H9 (cell line): ENCODE measurements around the gene BCL2L1. TPM values are rescaled to one million over a fixed set of nuclear protein-coding genes. Genes with fewer than 3 reads are reported as not detected.

Experiments used
- DNase-seq: peaks from one replicate; pipeline ENCODE4 v3.0.0-alpha.2; 2017
- H2AFZ ChIP-seq: one replicate; pipeline ENCODE4 v1.6.1; 2013; ENCODE audit warnings: mild to moderate bottlenecking, low read length, control low read depth, moderate library complexity
- H2AK5ac ChIP-seq: 2 replicates; pipeline ENCODE4 v1.6.1; 2013; ENCODE audit warnings: low read length, control low read depth, mixed read lengths; ENCODE audit not compliant: insufficient read length
- H2BK120ac ChIP-seq: one replicate; pipeline ENCODE4 v1.6.1; 2013; ENCODE audit warnings: low read depth, mild to moderate bottlenecking, low read length, control low read depth, inconsistent platforms; ENCODE audit not compliant: poor library complexity, severe bottlenecking
- H2BK12ac ChIP-seq: 2 replicates; pipeline ENCODE4 v1.6.1; 2013; ENCODE audit warnings: low read length, control low read depth, mixed read lengths, low read depth; ENCODE audit not compliant: insufficient read length
- H2BK15ac ChIP-seq: 2 replicates; pipeline ENCODE4 v1.6.1; 2013; ENCODE audit warnings: low read depth, low read length, control low read depth
- H2BK20ac ChIP-seq: one replicate; pipeline ENCODE4 v1.6.1; 2013; ENCODE audit warnings: low read depth, mild to moderate bottlenecking, low read length, control low read depth, inconsistent platforms; ENCODE audit not compliant: poor library complexity, severe bottlenecking
- H2BK5ac ChIP-seq: 2 replicates; pipeline ENCODE4 v1.6.1; 2013; ENCODE audit warnings: low read length, control low read depth, mixed read lengths; ENCODE audit not compliant: insufficient read length
- H3K14ac ChIP-seq: 2 replicates; pipeline ENCODE4 v1.6.1; 2013; ENCODE audit warnings: low read length, control low read depth; ENCODE audit not compliant: insufficient read depth
- H3K18ac ChIP-seq: 2 replicates; pipeline ENCODE4 v1.6.1; 2013; ENCODE audit warnings: low read depth, mild to moderate bottlenecking, mixed read lengths, low read length, control low read depth; ENCODE audit not compliant: insufficient read length
- H3K23ac ChIP-seq: 2 replicates; pipeline ENCODE4 v1.6.1; 2013; ENCODE audit warnings: low read length, control low read depth, mixed read lengths, low read depth; ENCODE audit not compliant: insufficient read length
- H3K23me2 ChIP-seq: 2 replicates; pipeline ENCODE4 v1.6.1; 2013; ENCODE audit warnings: low read depth, mild to moderate bottlenecking, mixed read lengths, low read length, control low read depth; ENCODE audit not compliant: insufficient read length, poor library complexity, severe bottlenecking
- H3K27ac ChIP-seq: 2 replicates; pipeline ENCODE4 v1.5.1; 2013; ENCODE audit warnings: low read length, control low read depth, mixed read lengths, low read depth; ENCODE audit not compliant: insufficient read length
- H3K27me3 ChIP-seq: 2 replicates; pipeline ENCODE4 v1.6.1; 2013; ENCODE audit warnings: low read length, control low read depth, inconsistent platforms; ENCODE audit not compliant: insufficient read depth
- H3K4ac ChIP-seq: 2 replicates; pipeline ENCODE4 v1.6.1; 2013; ENCODE audit warnings: low read depth, mild to moderate bottlenecking, control low read depth, inconsistent platforms, low read length, moderate library complexity
- H3K4me1 ChIP-seq: 2 replicates; pipeline ENCODE4 v1.6.1; 2013; ENCODE audit warnings: low read length, control low read depth, inconsistent platforms; ENCODE audit not compliant: insufficient read depth
- H3K4me2 ChIP-seq: 2 replicates; pipeline ENCODE4 v1.6.1; 2013; ENCODE audit warnings: low read length, control low read depth, mixed read lengths; ENCODE audit not compliant: insufficient read length, insufficient read depth
- H3K56ac ChIP-seq: 2 replicates; pipeline ENCODE4 v1.6.1; 2013; ENCODE audit warnings: low read depth, mild to moderate bottlenecking, mixed read lengths, low read length, control low read depth; ENCODE audit not compliant: insufficient read length
- H3K79me1 ChIP-seq: 2 replicates; pipeline ENCODE4 v1.6.1; 2013; ENCODE audit warnings: low read depth, mild to moderate bottlenecking, moderate library complexity, low read length, control low read depth, inconsistent platforms; ENCODE audit not compliant: insufficient read depth, poor library complexity, severe bottlenecking
- H3K79me2 ChIP-seq: 2 replicates; pipeline ENCODE4 v1.6.1; 2013; ENCODE audit warnings: low read length, control low read depth, inconsistent platforms; ENCODE audit not compliant: insufficient read depth
- H3K9ac ChIP-seq: 2 replicates; pipeline ENCODE4 v1.6.1; 2013; ENCODE audit warnings: low read length, control low read depth, mixed read lengths; ENCODE audit not compliant: insufficient read length; ENCODE audit errors: extremely low read depth
- H3K9me3 ChIP-seq: one replicate; pipeline ENCODE4 v1.6.1; 2013; ENCODE audit warnings: low read depth, low read length, inconsistent platforms; ENCODE audit not compliant: control insufficient read depth
- H3T11ph ChIP-seq: one replicate; pipeline ENCODE4 v1.6.1; 2013; ENCODE audit warnings: mild to moderate bottlenecking, low read length, control low read depth, inconsistent platforms
- H4K20me1 ChIP-seq: one replicate; pipeline ENCODE4 v1.6.1; 2013; ENCODE audit not compliant: control insufficient read depth, insufficient read length, insufficient read depth
- H4K5ac ChIP-seq: 2 replicates; pipeline ENCODE4 v1.6.1; 2013; ENCODE audit warnings: low read depth, mild to moderate bottlenecking, mixed read lengths, low read length, control low read depth; ENCODE audit not compliant: insufficient read length
- H4K8ac ChIP-seq: replicated peaks from 2 replicates; pipeline ENCODE4 v1.6.1; 2013; ENCODE audit warnings: low read length, control low read depth, mixed read lengths, low read depth; ENCODE audit not compliant: insufficient read length
- H4K91ac ChIP-seq: 2 replicates; pipeline ENCODE4 v1.6.1; 2013; ENCODE audit warnings: low read depth, mild to moderate bottlenecking, moderate library complexity, mixed read lengths, low read length, control low read depth; ENCODE audit not compliant: insufficient read length
- H3K27ac Mint-ChIP-seq, 3 experiments: 2 replicates in 2 of 3; 3 replicates in 1 of 3; pipeline ENCODE4 v1.8.0; 2020 to 2021; ENCODE audit warnings: mixed read lengths in 3 of 3, mild to moderate bottlenecking in 1 of 3, moderate library complexity in 1 of 3
- H3K27me3 Mint-ChIP-seq: 2 replicates; pipeline ENCODE4 v1.8.0; 2021; ENCODE audit warnings: low read depth, mild to moderate bottlenecking, moderate library complexity, mixed read lengths
- H3K36me3 Mint-ChIP-seq, 3 experiments: 2 replicates in 2 of 3; 3 replicates in 1 of 3; pipeline ENCODE4 v1.8.0; 2020 to 2021; ENCODE audit warnings: low read depth in 3 of 3, mixed read lengths in 3 of 3; ENCODE audit not compliant: insufficient read depth in 1 of 3
- H3K4me1 Mint-ChIP-seq, 2 experiments: 2 replicates each; pipeline ENCODE4 v1.8.0; 2020; ENCODE audit warnings: mixed read lengths in 2 of 2
- H3K4me3 Mint-ChIP-seq, 2 experiments: 2 replicates in 1 of 2; 3 replicates in 1 of 2; pipeline ENCODE4 v1.8.0; 2020 to 2021; ENCODE audit warnings: mild to moderate bottlenecking in 2 of 2, mixed read lengths in 2 of 2, moderate library complexity in 1 of 2
- H3K9me3 Mint-ChIP-seq, 2 experiments: 2 replicates in 1 of 2; 3 replicates in 1 of 2; pipeline ENCODE4 v1.8.0; 2020; ENCODE audit warnings: mild to moderate bottlenecking in 2 of 2, mixed read lengths in 2 of 2, moderate library complexity in 1 of 2
- CTCF ChIP-seq: fragments of 200-600 bp; sonication (generic); conservative IDR thresholded peaks from 3 replicates; pipeline ENCODE4 v1.8.0; 2021; ENCODE audit warnings: antibody characterized with exemption, mild to moderate bottlenecking
- WGBS: extraction: QIAGEN DNeasy Blood & Tissue Kit; methylation state at CpG from one replicate; pipeline ENCODE4 v1.1.7; 2013; ENCODE audit warnings: missing lambda C conversion rate, low lambda C conversion rate, mixed read lengths; ENCODE audit not compliant: insufficient read length; ENCODE audit errors: extremely low coverage; 5-methylcytosine and 5-hydroxymethylcytosine counted together
- total RNA-seq: library from RNA; stranded (reverse); gene quantifications from 2 replicates; pipeline ENCODE4 v1.2.1, GENCODE V29; 2021

Gene BCL2L1
- total RNA-seq, 1 experiment from 2014 or later = 105 TPM

DNA sequence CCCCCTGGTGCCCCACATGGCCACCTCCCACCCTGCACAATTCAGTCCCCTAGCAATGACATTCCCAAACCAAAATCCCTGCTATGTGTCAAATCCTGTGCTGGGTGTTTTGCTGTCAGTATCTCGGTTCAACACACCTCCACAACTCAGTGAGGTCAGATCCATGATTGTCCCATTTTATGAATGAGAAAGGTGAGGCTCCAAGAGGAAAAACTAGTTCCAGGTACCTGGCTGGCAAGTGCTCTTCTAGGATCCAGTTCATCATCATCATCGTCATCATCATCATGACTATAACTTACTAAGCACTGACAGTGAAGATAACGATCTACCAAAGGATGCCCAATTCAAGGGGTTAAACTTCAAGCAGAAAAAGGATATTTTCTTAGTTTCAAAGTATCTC lies 102.4 kb downstream of the BCL2L1 start:
- Histone ChIP-seq H3K4ac (no peak overlapping the region), H3K4me1 (no peaks in the 10 kb centered on the region), H2BK15ac (no peak overlapping the region), H4K91ac (no peak overlapping the region), H3K9me3 (no peaks in the 10 kb centered on the region), H4K20me1 (no peaks in the 10 kb centered on the region), H2AFZ (no peak overlapping the region), H3K4me2 (no peak overlapping the region), H2BK120ac (no peak overlapping the region), H3K27me3 (no peaks in the 10 kb centered on the region), H3T11ph (no peak overlapping the region), H3K79me1 (no peaks in the 10 kb centered on the region), H3K23me2 (no peaks in the 10 kb centered on the region), H4K8ac (no peak overlapping the region), H3K23ac (no peak overlapping the region), H3K18ac (no peak overlapping the region), H3K79me2 (no peaks in the 10 kb centered on the region), H3K14ac (no peak overlapping the region), H2BK20ac (no peak overlapping the region), H2BK12ac (no peak overlapping the region), H3K9ac (no peak overlapping the region), H4K5ac (no peak overlapping the region), H2AK5ac (no peak overlapping the region), H3K27ac (no peak overlapping the region), H2BK5ac (no peak overlapping the region), H3K56ac (no peak overlapping the region)
- 0 out of 4 replicates have a peak, but pooled peaks cover 0 to 2% of the 10 kb centered on the region in 2 experiments for H3K4me1 Mint-ChIP-seq
- WGBS = no CpG with 5 or more reads among the region's 3 CpGs
- DNase-seq = no peak
- peak overlapping the region in 1 of 3 experiments; percentile 67; a peak in 1 of 7 replicates for H3K27ac Mint-ChIP-seq
- H3K27me3 Mint-ChIP-seq = peaks cover 15% of the 10 kb centered on the region
- no peaks in the 10 kb centered on the region; a peak in 1 of 7 replicates for H3K36me3 Mint-ChIP-seq
- TF ChIP-seq CTCF = no peak
- H3K4me3 Mint-ChIP-seq = no peak overlapping the region
- no peaks in the 10 kb centered on the region; a peak in 1 of 5 replicates for H3K9me3 Mint-ChIP-seq
